Fibroblast of the aortic adventitia (primary cell): ENCODE results near the gene C12orf43. TPM values are rescaled to one million over a fixed set of nuclear protein-coding genes. Genes with fewer than 3 reads are reported as not detected.

Experiments
- DNase-seq: peaks from one replicate; pipeline ENCODE4 v3.0.0-alpha.2; 2010; ENCODE audit warnings: low read depth
- H3K4me3 ChIP-seq: 2 replicates; pipeline ENCODE4 v1.5.1; 2011; ENCODE audit warnings: low read depth, mild to moderate bottlenecking, control low read depth, low read length, moderate library complexity
- total RNA-seq: library from RNA; depleted of rRNA; stranded (reverse); fragments of >200 nt; gene quantifications from 2 replicates; pipeline ENCODE4 v1.2.3, GENCODE V29; 2012; ENCODE audit warnings: low replicate concordance
- TF ChIP-seq, protein P1 (sequence below): IDR thresholded peaks from 2 replicates; pipeline ENCODE4 v1.5.1; 2011; ENCODE audit warnings: mild to moderate bottlenecking, low read length, control low read depth, inconsistent platforms; ENCODE audit not compliant: insufficient read depth

C12orf43 gene
- total RNA-seq, 1 donor, result 12.7 TPM

- no peak overlapping the region for H3K4me3 ChIP-seq
- DNase-seq, result peak; percentile 90
- TF ChIP-seq, protein P1, sequence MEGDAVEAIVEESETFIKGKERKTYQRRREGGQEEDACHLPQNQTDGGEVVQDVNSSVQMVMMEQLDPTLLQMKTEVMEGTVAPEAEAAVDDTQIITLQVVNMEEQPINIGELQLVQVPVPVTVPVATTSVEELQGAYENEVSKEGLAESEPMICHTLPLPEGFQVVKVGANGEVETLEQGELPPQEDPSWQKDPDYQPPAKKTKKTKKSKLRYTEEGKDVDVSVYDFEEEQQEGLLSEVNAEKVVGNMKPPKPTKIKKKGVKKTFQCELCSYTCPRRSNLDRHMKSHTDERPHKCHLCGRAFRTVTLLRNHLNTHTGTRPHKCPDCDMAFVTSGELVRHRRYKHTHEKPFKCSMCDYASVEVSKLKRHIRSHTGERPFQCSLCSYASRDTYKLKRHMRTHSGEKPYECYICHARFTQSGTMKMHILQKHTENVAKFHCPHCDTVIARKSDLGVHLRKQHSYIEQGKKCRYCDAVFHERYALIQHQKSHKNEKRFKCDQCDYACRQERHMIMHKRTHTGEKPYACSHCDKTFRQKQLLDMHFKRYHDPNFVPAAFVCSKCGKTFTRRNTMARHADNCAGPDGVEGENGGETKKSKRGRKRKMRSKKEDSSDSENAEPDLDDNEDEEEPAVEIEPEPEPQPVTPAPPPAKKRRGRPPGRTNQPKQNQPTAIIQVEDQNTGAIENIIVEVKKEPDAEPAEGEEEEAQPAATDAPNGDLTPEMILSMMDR, result no peak
These were observed 16.8 kb downstream of the C12orf43 start for GRCh38 chr12:120999191-121000120.

DNA sequence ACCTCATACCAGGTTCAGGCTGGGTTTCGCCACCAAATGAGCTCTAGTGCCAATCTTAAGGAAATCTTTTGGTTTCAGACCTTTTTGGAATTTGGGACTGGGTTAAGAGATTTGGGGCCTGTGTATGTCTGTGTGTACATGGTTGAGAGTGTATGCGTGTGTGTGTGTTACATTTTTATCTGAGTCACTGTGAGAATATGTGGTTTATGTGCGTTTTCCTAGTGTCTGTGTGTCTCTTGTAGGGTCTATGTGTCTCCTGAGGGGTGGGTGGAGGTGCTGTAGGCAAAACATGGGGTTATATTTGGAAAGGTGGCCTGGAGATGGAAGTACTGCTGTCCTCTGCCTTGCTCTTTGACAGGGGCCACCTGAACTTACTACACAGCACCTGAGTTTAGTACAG is 17.9 kb downstream of the C12orf43 start:
- H3K4me3 ChIP-seq, result no peak overlapping the region
- peak; percentile 16 for DNase-seq
- TF ChIP-seq, protein P1, result no peak

DNA sequence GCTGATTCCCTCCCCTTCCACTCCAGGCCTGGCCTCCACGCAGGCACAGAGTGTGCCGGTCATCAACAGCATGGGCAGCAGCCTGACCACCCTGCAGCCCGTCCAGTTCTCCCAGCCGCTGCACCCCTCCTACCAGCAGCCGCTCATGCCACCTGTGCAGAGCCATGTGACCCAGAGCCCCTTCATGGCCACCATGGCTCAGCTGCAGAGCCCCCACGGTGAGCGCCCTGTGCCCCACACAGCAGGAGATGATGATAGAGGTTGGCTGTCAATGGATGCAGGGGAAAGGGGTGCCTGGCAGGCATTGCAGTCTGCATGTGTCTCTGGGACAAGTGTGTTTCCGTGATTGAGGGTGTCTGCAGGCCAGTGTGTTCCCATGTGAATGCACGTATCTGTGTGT is 18.8 kb downstream of the C12orf43 start:
- TF ChIP-seq, protein P1, result no peak
- no peak for DNase-seq

DNA sequence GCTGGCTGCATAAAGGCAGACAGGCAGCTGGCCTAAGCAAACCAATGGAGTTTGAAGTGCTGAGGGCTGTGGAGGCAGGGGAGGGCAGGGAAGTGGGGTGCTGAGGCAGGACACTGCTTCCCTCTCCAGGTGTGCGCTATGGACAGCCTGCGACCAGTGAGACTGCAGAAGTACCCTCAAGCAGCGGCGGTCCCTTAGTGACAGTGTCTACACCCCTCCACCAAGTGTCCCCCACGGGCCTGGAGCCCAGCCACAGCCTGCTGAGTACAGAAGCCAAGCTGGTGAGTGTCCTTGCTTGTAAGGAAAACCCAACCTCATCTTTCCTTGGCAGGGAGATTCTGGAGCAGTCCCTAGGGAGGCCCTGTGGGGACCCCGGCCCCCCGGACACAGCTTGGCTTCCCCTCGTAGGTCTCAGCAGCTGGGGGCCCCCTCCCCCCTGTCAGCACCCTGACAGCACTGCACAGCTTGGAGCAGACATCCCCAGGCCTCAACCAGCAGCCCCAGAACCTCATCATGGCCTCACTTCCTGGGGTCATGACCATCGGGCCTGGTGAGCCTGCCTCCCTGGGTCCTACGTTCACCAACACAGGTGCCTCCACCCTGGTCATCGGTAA is 20.0 kb downstream of the C12orf43 start:
- TF ChIP-seq, protein P1, result no peak
- DNase-seq, result no peak

More for the DNA sequence above, 18.8 kb downstream of the C12orf43 start:
- H3K4me3 ChIP-seq, result no peak overlapping the region

GRCh38 chr12:120994589-120995337 is 21.5 kb downstream of the C12orf43 start:
- no peak for DNase-seq
- H3K4me3 ChIP-seq, result no peak overlapping the region
- TF ChIP-seq, protein P1, result no peak

More for the DNA sequence above, 20.0 kb downstream of the C12orf43 start:
- no peak overlapping the region for H3K4me3 ChIP-seq

DNA sequence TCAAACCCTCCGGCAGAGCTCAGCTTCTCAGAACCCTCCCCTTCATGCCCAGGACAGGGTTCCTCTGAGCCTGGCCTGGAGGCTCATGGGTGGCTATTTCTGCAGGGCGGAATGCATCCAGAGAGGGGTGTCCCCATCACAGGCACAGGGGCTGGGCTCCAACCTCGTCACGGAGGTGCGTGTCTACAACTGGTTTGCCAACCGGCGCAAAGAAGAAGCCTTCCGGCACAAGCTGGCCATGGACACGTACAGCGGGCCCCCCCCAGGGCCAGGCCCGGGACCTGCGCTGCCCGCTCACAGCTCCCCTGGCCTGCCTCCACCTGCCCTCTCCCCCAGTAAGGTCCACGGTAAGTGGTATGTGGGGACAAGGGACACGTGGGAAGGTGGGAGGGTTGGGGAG is 22.2 kb downstream of the C12orf43 start:
- TF ChIP-seq, protein P1, result no peak

More for the DNA sequence above, 22.2 kb downstream of the C12orf43 start:
- H3K4me3 ChIP-seq, result no peak overlapping the region
- no peak for DNase-seq
